Renal pelvis (tissue), 12 donors: Measurements from ENCODE around the gene COPA. TPM values are rescaled to one million over a fixed set of nuclear protein-coding genes. Genes with fewer than 3 reads are reported as not detected.
"Not testable (repeated sequence)": the region's sequence is repeated elsewhere in the genome, so short reads cannot be mapped to it uniquely, and the experiment has no call there.

Source experiments
- DNase-seq: peaks from one replicate; pipeline ENCODE4 v3.0.0-alpha.2; 2013
- long read RNA-seq, 16 experiments: transcript quantifications; one replicate each; lab custom pipeline, GENCODE V29; 2026
- polyA plus RNA-seq, 3 donors: library from polyadenylated mRNA; unstranded; fragments of 120-200 nt; gene quantifications; one replicate each; pipeline ENCODE4 v1.2.1, GENCODE V29; 2013; ENCODE audit not compliant: insufficient read length in 3 of 3

Gene COPA
- 100 to 1,000 TPM; 146 to 186 (median 160) TPM for polyA plus RNA-seq
- long read RNA-seq, donor 1, full-length matches to known transcripts = 14 of 52 reads
- long read RNA-seq, donor 1, partial matches to known transcripts = 38 of 52 reads
- long read RNA-seq, donor 1, other reads (novel, unspliced or antisense) = 0 of 52 reads
- long read RNA-seq, donor 2, full-length matches to known transcripts = 11 of 54 reads
- long read RNA-seq, donor 2, partial matches to known transcripts = 43 of 54 reads
- long read RNA-seq, donor 2, other reads (novel, unspliced or antisense) = 0 of 54 reads
- long read RNA-seq, donor 3, full-length matches to known transcripts = 6 of 88 reads
- long read RNA-seq, donor 3, partial matches to known transcripts = 82 of 88 reads
- long read RNA-seq, donor 3, other reads (novel, unspliced or antisense) = 0 of 88 reads
- long read RNA-seq, donor 4, full-length matches to known transcripts = 9 of 42 reads
- long read RNA-seq, donor 4, partial matches to known transcripts = 33 of 42 reads
- long read RNA-seq, donor 4, other reads (novel, unspliced or antisense) = 0 of 42 reads
- long read RNA-seq, donor 5, full-length matches to known transcripts = 5 of 5 reads
- long read RNA-seq, donor 5, partial matches to known transcripts = 0 of 5 reads
- long read RNA-seq, donor 5, other reads (novel, unspliced or antisense) = 0 of 5 reads
- long read RNA-seq, donor 6, full-length matches to known transcripts = 13 of 117 reads
- long read RNA-seq, donor 6, partial matches to known transcripts = 104 of 117 reads
- long read RNA-seq, donor 6, other reads (novel, unspliced or antisense) = 0 of 117 reads
- long read RNA-seq, donor 7, full-length matches to known transcripts = 12 of 351 reads
- long read RNA-seq, donor 7, partial matches to known transcripts = 339 of 351 reads
- long read RNA-seq, donor 7, other reads (novel, unspliced or antisense) = 0 of 351 reads
- long read RNA-seq, donor 8, full-length matches to known transcripts = 3 of 105 reads
- long read RNA-seq, donor 8, partial matches to known transcripts = 102 of 105 reads
- long read RNA-seq, donor 8, other reads (novel, unspliced or antisense) = 0 of 105 reads
- long read RNA-seq, donor 9, full-length matches to known transcripts = 8 of 62 reads
- long read RNA-seq, donor 9, partial matches to known transcripts = 54 of 62 reads
- long read RNA-seq, donor 9, other reads (novel, unspliced or antisense) = 0 of 62 reads
- long read RNA-seq, donor 10, full-length matches to known transcripts = 5 of 72 reads
- long read RNA-seq, donor 10, partial matches to known transcripts = 67 of 72 reads
- long read RNA-seq, donor 10, other reads (novel, unspliced or antisense) = 0 of 72 reads
- long read RNA-seq, donor 11, full-length matches to known transcripts = 5 of 20 reads
- long read RNA-seq, donor 11, partial matches to known transcripts = 15 of 20 reads
- long read RNA-seq, donor 11, other reads (novel, unspliced or antisense) = 0 of 20 reads
- long read RNA-seq, donor 12, full-length matches to known transcripts = 18 of 113 reads
- long read RNA-seq, donor 12, partial matches to known transcripts = 95 of 113 reads
- long read RNA-seq, donor 12, other reads (novel, unspliced or antisense) = 0 of 113 reads
- long read RNA-seq, donor 13, full-length matches to known transcripts = 8 of 81 reads
- long read RNA-seq, donor 13, partial matches to known transcripts = 62 of 81 reads
- long read RNA-seq, donor 13, other reads (novel, unspliced or antisense) = 11 of 81 reads
- long read RNA-seq, donor 14 = 0 reads
- long read RNA-seq, donor 15, full-length matches to known transcripts = 15 of 620 reads
- long read RNA-seq, donor 15, partial matches to known transcripts = 577 of 620 reads
- long read RNA-seq, donor 15, other reads (novel, unspliced or antisense) = 28 of 620 reads
- long read RNA-seq, donor 16, full-length matches to known transcripts = 4 of 39 reads
- long read RNA-seq, donor 16, partial matches to known transcripts = 35 of 39 reads
- long read RNA-seq, donor 16, other reads (novel, unspliced or antisense) = 0 of 39 reads

DNA sequence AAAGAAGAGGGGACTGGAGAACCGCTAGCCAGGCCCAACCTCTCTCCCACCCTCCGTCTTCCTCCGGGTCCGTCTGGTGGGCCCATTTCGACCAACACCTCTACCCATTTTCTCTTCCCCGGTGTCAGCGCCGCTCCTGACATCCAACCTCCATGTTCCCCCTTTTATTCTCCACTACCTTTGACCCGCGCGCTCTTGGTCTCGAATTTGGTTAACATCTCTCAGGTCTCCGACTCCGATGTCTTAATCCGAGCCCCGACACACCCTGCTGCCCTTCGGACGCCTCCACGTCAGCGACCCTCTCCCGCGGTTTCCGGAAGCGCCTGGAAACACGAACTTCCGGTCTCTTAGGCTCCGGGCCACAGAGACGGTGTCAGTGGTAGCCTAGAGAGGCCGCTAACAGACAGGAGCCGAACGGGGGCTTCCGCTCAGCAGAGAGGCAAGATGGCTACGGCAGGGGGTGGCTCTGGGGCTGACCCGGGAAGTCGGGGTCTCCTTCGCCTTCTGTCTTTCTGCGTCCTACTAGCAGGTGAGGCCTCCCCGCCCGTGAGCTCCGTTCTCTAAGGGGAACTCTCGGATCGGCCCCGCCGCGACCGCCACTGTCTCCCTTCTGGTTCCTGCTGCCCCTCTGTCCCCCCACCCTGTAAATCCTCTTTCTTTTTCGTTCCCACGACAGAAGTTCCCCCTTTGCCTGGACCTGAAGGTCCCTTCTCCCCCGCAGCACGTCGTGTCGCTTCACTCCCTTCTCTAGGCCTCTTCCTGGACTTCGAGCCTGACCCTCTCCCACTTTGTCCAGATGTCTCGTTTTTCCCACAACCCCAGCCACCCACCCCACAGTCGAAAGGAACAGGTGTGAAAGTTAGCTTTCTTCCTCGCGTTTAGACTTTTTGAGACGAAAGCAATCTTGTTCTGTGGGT, at the start of gene COPA, which contains the start of gene NCSTN:
TSS of gene COPA (minus strand) at position 298 of the 917 bp plus-strand sequence. CDS start at position 218, 80 bp downstream.
TSS of gene NCSTN (plus strand) at position 431 of the 917 bp plus-strand sequence. CDS start at position 445, 14 bp downstream.
- DNase-seq = peak; percentile 96

GRCh38 chr1:160388406-160388805, 45.4 kb upstream of the COPA start:
- not testable (repeated sequence) for DNase-seq

- not testable (repeated sequence) for DNase-seq
Measured at GRCh38 chr1:160384812-160385211, 41.8 kb upstream of the COPA start.

GRCh38 chr1:160377585-160378206, 34.6 kb upstream of the COPA start:
- DNase-seq = no peak

DNA sequence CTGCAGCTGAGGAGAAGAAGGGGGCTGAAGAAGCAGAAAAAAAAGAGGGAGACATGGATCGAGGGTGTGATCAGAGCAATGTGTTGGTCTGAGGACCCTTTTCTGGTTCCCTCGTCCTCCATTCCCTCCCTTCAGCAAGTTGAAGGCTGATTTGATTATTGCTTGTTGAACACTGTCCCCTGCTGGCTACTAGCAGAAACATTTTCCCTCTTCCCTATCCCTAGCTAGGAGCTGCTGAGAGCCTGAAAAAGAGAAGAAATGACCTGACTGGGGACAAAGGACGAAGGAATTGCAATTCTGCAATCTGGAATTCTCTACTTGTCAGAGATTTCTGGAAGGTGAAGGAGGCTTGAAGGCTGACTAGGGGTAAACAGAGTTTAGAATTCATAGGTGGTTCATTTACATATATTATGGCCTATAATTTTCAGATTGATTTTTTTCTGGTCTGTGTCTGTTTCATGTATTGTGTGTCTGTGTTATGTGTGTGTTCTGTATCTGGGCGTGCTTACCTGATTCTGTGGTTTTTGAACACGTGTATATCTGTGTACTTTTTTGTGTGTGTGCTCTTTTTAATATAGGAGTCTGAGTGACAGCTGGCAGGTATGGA, 33.6 kb upstream of the COPA start:
- DNase-seq = peak; percentile 65

GRCh38 chr1:160375788-160376524, 32.9 kb upstream of the COPA start:
- DNase-seq = no peak

- DNase-seq = no peak
Measured at GRCh38 chr1:160374306-160375110, 31.5 kb upstream of the COPA start.

DNA sequence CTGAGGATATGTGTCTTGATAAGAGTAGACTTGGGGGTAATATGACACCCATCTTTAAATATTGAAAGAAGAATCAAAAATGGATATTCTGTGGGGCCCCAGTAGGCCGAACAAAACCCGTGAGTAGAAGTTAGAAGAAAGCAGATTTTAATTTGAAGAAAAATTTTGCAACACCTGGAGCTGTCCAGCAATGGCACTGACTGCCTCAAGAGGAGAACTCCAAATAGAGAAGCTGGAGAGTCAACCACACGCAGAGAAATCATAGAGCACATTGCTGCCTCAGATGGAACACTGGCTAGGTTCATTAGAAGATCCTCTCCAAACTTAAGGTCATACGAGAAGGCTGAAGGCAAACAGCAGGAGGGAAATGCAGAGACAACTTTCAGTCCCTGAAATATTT, 30.6 kb upstream of the COPA start:
- DNase-seq = no peak

DNA sequence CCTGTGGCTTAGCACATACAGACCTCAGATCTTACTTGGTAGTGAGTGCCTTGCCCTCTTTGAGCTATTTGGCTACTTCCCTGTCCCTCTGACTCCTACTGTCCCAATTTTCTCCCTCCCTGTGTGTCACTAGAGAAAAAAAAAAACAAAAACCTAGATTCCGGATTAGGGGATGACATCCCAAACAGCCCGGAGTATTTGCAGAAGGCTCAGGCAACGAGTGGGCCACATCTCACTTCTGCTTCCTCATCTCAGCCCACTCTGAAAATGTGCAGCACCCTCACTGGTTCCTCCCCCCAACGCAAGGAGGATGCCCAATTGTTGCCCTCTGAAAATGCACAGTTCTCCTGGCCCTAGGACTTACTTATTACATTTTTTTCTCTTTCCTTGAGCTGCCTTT, 28.7 kb upstream of the COPA start:
- no peak for DNase-seq

DNA sequence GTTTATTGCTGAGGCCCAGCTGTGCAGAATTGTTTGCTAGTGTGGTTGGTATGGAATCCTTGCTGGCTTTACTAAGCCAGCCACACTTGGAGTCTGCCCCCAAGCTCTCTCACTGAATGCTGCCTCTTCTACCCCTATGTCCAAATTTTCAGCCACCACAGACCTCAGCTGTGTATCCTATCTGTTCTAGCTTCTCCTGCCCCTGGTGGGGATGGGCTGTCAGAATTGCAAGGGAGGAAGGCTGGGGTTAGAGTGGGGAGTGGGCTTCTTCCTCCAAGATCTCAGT, 28.2 kb upstream of the COPA start:
- no peak for DNase-seq

- no peak for DNase-seq
Measured at GRCh38 chr1:160370561-160371345, 27.7 kb upstream of the COPA start.

DNA sequence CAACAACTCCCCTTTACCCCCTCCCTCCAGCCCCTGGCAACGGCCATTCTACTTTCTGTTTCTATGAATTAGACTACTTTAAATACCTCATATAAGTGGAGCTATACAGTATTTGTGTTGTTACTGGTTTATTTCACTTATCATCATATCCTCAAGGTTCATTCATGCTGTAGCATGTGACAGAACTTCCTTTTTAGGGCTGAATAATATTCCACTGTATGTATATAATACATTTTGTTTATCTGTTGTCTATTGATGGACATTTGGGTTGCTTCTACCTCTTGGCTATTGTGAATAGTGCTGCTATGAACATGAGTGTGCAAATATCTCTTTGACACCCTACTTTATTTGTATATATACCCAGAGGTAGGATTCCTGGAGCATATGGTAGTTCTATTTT, 26.0 kb upstream of the COPA start:
- no peak for DNase-seq

- DNase-seq = no peak
Measured at GRCh38 chr1:160367934-160368923, 25.2 kb upstream of the COPA start.

DNA sequence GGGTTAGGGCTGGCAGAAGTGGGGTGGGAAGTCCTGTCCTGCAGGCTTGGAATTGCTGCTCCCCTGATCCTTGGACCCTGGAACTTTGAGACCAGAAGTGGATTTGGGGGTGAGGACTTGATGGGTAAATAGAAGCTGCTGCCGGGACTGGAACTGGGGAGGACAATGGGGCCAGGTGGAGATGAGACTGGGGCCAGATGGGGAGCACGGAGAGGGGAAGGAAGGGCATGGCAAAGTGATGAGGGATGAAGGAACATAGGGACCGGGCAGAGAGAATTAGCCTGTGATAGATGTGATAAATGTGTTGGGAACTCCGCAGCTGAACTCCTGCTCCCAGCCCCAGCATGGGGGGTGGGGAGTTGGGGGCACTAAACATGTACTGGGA, 24.5 kb upstream of the COPA start:
- DNase-seq = no peak
